ENCODE data around the gene AJUBA.
"Not testable (repeated sequence)": the region's sequence is repeated elsewhere in the genome, so short reads cannot be mapped to it uniquely, and the experiment has no call there.

Gene AJUBA

DNA sequence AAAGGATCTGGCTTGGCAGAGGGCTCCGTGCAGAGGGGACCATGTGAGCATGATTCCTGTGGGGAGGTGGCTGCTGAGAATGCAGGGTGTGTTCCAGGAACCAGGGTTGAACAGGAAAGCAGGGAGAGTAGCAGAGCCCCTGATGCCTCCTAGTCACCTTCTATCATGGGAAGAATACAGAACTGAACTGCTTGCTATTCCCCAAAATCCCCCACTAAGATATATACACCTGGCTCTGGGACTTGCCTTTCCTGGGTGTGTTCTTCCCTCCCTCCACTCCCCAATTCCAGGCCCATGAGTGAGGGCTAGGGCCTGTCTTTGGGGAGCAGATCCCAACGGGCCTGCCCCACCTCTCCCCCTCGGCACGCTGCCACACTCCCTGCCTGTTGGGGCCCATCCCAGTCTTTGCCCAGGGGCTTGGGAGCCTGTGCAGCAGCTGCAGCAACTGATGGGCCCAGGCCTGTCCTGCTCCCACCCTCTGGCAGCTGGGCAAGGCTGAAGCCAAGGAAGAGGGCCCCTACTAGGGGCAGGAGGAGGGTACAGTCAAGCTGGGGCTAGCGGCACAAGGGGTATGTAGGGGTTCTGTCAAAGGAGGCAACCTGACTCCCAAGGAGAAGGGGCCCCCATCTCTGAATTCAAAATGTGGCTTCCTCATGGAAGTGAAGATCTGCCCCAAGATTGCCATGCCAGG lies 3.2 kb downstream of the AJUBA start:
- DNase-seq = no peak

DNA sequence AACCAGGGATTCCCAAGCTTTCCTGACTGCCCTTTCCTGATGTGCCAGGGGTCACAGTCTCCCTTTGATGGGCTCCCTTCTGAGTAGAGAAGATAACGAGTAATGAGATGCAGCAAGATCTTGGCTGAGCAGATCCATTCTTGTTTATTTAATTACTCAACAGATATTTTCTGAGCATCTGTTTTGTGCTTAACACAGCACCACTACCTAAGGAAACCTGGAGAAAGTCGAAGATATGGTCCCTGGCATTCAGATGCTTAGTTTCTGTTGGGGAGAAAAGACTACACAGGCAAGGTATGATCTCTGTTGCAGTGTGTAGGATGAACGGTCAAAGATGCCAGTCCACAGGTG lies 3.9 kb downstream of the AJUBA start:
- DNase-seq = no peak

DNA sequence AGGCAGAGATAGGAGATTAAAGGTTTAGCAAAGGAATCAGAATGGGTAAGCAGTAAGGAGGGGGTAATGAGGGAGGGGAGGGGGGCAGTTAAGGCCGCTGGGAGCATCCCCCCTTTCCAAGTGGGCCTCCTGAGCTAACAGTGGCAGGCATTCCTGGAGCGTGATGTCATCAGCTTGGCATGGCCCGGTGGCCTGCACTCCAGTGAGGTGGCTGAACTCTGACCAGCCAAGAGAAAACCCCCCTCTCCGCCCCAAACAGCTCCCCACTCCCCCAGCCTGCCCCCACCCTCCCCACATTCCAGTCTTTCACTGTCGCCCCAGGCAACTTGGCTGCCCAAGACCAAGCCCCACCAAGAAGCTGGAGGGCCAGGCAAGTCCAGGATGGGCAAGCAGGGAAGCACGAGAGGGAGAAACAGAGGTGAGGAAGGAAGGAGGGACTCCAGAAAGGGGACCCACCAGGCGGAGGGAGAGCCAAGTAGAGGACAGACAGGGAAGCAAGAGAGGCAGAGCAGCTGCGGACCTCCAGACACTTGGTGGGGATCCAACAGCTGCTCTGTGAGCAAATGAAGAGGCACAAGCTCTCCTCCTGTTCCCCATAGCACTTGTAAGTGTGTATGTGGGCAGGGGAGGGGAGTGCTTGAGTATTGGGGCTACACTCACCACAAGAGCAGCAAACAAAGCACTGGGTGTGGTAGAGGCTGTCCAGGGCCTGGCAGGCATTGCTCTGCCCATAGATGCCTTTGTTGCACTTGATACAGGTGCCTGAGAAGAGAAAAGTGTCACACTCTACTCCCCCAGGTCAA lies 4.5 kb downstream of the AJUBA start:
- DNase-seq = peak; percentile 98

DNA sequence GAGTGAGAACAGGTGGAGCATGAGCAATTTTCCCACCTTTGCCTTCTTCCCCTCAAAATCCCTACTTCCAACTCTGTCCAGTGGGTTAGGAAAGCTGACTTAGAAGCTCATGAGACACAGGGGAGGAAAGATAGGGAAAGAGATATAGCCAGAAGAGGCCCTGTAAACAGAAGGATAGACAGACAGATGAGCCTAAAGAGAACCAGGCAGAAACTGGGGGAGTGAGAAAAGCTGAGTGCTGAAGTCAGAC lies 5.0 kb downstream of the AJUBA start:
- DNase-seq = no peak

DNA sequence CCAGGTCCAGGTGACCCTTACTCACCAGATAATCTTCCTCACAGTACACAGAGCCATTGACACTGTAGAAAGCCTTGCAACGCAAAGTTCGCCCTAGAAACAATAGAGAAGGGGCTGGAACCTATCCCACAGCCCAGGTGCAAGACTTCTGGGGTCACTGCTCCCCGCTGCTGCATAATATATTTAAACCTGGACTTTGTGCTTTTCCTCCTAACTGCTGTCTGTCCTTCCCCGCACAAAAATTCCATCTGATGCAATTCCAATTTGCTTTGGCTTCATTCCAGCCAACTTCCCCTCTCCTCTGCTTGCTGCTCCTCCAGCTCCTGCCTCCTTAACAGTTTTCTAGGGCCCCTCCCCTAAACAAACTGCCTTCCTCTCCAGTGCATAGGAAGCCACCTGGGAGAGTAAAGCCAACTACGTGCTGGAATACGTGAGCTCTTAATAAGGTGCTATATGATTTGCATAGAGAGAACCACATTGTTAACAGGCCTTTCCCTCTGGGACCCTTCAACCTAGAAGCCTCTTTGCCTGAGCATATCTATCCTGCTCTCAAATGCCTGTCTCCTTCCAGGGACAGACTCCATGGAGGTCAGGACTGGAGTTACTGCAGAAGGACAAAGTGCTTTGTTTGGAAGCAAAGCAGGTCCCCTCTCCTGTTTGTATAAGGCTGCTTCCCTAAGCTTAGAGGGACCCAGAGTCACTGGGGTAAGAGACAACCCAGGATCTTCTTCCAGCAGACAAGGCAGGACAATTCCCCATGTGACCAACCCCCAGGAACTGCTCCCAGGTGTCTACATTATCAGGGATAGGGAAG lies 5.5 kb downstream of the AJUBA start:
- no peak for DNase-seq

DNA sequence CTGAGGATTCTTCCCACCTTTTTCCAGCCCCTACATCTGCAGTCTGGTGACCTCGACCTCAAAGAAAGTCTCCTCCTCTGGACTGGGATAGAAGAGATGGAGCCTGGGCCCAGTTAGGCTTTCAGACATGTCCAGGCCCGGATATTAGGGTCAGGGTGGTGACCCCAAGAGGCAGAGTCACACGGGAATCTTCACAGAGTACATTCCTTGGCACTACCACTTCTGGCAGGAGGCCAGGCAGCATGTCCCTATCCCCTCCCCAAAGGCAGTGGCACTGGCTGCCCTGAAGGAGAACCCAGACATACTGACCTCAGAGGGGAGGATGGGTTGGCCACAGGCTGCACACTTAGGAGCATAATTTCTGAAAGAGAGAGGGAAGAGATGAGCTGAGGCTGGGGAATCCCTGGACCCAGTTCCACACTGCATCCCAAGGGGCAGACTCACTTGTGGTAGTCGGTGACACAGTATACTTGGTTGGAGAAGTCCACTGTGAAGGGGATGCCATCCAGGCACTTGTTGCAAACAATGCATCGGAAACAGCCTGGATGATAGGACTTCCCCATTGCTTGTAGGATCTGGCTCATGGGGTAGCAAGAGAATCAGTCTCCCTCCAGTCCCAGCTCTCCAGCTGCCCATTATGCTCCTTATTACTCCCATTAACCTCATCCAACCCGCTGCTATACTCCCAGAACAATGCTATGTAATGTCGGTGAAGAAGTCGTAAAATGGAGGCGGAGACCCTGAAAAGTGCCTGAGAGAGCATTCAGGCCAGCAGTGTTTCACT lies 7.6 kb downstream of the AJUBA start:
- DNase-seq = no peak

DNA sequence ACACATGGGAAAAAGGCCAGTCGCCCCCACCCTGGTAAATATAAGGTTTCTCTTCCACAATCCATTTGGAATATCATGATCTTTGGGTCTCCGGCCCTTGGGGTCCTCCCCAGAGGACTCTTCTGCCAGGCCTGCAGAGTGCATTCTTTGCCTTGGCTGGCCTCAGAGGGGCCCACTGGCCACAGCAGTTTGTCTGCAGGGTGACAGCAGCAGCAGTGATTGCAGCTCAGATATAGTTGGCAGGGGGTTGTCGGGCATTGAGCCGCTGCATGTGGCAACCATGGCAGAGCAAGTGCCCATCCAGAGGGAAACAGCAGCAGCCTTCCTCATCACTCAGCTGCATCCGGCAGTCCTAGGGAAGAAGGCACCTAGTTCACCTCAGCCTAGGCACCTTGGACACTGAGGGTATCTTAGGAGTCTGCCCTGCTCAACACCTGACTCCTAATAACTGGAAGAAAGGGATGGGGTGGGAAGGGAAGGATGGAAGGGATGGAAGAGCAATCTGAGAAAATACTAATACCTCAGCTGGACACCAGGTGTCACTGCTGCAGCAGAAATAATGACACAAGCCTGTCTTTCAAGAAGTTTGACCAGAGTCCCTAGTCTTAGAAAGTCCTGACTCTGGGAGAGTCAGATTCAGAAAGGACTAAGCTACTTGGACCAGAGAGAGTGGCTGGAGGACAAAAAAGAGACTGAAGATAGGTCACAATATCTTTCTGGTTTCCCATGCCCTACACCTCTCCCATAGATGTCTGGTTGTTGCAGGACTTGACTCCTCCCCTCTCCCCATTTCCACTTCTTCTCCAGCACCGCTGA lies 8.9 kb downstream of the AJUBA start:
- peak; percentile 70 for DNase-seq

DNA sequence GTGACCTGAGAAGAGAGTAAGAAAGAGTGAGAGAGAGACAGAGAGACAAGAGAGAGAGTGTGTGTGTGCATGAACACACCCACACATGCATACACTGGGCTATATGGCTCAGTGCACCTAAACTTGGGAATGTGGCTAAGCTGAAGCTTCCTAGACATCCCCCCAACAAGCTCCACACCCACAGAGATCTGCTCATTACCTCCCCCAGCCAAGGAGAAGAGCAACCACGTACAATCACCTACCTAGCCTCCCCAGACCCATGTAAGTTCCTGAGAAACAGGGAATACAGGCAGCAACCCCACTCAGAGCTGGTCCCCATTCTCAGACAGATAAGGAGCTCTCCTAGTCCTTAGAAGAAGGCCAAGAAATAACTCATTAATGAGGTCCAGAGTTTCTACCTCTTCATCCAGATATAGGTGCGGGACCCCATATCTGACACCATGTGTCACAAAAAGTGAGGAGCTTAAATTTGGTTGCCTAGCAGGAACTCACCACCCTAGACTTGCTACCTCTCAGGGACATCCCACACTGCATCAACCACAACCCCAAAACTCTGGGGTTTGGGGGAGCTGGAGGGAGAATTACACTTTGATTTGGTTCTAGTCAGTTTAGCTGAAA lies 9.9 kb downstream of the AJUBA start:
- DNase-seq = no peak

DNA sequence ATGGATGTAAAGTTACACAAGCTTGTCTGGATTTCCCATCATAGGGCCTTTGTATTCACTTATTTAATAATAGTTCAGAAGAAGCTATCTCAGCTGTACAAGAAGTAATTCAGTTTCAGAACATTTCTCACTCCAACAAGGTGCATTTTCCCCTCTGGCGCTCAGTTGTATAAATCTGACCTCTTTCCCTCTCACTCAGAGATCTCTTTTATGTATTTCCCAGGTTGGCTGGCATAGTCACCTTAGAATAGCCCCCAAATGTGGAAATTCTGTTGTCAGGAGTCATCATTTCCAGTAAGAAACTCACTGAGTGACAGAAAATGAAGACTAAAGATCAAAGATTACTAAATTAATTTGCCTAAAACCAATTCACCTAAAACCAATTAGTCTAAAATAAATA lies 11.2 kb downstream of the AJUBA start:
- DNase-seq = no peak

DNA sequence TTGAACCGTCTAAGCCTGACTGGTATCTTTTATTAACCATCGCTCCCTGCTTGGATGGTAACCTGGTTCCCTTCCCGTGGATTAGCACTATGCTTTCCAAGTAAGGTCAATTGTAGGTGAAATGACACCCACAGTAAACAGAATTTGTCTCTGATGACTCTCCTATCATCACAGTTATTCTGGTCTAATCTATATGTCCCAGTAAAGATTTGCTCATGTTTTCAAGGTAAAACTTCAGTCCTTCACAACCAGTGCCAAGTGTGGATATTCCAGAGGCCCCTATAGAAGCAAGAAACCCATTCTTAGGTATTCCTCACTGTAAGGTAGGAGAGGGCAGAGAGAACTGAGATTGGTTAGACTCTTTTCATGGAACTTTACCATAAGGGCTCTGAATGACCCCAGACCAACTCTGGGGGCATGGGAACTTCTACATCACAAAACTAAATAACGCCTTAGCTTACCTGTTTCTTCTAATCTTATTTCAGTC lies 15.5 kb downstream of the AJUBA start:
- DNase-seq = no peak

DNA sequence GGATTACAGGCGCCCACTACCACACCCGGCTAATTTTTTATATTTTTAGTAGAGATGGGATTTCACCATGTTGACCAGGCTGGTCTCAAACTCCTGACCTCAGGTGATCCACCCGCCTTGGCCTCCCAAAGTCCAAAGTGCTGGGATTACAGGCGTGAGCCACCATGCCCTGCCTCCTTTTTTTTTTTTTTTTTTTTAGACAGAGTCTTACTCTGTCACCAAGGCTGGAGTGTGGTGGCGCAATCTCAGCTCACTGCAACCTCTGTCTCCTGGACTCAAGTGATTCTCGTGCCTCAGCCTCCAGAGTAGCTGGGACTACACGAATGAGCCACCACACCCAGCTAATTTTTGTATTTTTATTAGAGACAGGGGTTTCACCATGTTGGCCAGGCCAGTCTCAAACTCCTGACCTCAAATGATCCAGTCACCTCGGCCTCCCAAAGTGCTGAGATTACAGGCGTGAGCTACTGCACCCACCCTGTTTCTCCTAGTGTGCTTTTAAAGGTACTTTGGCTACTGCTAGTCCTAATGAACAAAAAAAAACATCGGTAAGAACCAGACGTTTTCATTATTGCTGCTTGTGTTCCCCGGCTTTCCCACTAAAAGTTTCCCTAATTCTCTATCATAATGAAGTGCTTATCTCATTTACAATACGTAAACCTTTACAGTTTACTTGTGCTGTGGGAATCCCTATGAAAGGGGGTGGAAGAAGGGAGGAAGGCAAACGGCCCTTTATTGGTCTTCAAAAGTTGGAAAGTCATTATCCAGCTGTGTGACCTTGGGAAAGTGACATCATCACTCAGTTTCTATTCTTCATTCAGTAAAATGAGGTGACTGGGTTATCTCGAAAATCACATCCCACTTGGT lies 16.2 kb downstream of the AJUBA start:
- not testable (repeated sequence) for DNase-seq

DNA sequence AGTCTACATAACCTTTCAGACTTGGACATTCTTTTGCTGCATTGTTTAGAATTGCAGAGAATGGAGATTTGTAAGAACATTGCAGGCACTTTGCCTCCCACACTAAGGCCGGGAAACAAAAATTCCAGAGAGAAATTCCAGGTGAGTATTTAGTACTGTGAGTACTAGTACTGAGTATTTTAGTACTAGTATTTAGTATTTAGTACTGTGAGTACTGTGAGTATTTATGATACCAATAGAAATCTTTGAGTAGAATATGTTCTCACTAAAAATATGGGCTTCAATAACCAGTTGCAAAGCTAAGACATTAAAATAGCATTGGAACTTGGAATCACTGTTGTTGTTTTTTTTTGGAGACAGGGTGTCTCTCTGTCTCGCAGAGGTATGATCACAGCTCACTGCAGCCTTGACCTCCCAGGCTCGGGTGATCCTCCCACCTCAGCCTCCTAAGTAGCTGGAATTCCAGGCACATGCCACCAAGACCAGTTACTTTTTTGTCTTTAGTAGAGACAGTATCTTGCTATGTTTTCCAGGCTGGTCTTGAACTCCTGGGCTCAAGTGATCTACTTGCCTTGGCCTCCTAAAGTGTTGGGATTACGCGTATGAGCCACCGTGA lies 20.2 kb downstream of the AJUBA start:
- no peak for DNase-seq

DNA sequence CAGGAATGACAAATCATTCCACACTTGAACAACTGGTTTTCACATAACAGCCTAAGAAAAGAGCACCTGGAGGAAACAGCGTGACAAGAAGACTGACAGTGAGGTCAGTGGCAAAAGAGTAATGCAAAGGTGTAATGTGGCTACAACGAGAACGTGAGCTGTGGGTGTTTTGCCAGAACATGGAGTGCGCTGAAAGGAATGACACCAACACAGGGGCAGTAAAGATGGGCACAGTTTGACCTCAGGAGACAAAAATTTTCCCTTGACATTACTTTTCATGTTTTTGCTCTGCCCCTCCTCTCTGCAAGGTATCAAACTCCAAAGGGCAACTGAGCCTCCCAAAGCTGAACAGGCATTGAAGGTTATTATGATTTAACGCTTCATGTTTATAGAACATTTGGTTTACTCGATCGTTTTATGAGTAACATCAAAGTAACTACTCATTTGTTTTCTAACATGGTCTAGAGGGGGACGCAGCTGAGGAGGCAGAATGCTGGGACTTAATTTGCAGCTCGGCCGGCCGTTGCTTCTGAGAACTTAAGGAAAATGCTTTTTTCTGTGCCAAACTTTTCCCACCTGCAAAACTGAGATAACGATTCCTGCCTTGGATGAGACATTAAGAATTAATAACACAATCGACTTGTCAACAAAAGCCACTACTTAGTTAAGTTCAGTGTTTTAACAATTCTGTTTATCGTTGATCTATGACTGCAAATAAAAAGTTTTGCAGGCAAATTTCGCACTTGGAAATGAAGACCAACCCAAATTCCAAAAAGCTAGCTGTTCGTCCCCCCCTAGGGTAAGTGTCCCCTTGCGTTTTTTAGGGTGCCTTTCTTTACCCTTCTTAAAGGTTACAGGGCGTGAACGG lies 26.4 kb downstream of the AJUBA start:
- no peak for DNase-seq

DNA sequence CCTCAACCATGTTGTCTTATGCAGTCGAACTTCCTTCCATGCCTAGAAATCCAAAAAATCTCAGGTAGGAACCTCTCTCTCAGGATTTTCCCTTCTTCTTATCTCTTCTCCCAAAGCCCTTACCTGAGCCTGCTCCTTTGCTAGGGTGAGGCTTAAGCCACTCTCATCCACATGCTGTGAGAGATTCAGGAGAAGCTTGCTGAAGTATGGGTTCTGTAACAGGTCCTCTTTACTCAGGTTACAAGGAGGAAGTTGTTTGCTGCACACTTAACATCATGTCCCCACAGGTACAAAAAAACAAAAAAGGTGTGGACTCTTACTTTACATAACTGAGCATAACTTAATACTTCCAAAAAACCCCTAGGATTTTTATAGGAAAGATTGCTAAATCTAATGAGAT lies 29.9 kb downstream of the AJUBA start:
- no peak for DNase-seq

DNA sequence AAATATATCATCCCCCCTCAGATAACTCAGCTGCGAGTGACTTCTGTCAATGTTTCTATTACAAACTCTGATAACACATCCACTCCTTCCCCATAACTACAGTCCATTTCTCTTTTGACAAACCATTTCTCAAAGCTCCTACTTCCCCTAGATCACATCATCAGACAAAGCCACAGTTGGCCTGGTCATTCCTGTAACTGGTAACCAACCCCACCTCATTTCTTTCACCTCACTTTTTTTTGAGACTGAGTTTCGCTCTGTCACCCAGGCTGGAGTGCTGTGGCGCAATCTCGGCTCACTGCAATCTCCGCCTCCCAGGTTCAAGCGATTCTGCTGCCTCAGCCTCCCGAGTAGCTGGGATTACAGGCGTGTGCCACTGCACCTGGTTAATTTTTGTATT lies 30.6 kb downstream of the AJUBA start:
- not testable (repeated sequence) for DNase-seq

DNA sequence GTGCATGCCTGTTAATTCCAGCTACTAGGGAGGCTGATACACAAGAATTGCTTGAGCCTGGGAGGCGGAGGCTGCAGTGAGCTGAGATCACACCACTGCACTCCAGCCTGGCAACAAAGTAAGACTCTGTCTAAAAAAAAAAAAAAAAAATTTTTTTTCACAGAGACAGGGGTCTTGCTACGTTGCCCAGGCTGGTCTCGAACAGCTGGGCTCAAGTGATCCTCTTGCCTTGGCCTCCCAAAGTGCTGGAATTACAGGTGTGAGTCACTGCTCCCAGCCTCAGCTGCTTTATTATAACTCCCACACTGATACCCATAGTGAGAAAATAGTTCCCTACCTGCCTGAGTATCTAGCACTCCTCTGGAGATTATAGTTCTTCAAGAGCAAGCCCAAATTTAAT lies 36.7 kb downstream of the AJUBA start:
- no peak for DNase-seq

DNA sequence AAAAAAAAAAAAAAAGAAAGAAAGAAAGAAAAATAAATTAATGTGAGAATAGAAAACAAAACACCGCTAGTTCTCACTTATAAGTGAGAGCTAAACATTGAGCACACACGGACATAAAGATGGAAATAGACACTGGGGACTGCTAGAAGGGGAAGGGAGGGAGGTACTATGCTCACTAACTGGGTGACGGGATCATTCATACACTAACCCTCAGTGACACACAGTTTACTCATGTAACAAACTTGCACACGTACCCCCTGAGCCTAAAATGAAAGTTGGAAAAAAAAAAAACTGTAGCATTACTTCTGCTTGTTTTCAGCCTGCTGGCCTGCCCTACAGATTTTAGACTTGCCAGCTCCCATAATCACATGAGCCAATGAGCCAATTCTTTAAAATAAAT lies 42.7 kb downstream of the AJUBA start:
- no peak for DNase-seq

DNA sequence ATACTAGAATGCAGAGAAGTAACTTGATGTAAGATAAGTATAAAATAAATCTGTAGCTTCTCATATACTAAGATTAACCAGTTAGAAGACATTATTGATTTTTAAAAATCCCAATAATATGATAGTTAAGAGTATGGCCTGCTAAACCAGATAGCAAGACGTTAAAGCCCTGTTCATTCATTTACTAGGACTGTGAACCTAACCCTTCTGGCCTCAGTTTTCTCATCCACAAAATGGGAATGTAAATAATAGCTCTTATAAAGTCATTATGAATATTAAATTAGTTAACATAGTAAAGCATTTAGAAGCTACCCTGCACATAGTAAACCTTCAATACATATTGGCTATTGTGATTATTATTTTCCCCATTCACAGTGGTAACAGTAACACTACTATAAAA lies 47.2 kb downstream of the AJUBA start:
- DNase-seq = no peak

DNA sequence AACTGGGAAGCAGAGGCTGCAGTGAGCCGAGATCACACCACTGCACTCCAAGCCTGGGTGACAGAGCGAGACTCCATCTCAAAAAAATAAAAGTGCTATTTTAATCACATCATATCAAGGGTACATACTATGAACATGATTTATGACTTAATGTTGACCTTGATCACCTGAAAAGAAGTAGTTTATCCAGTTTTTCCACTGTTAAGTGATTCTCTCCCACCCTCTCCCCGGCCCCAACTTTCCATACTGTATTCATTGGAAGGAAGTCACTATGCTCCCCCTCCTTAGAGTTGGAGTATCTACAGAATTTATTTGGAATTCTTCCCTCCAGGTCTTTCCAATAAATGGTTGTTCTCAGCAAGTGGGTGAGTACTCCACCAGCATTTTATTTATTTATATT lies 50.2 kb downstream of the AJUBA start:
- DNase-seq = no peak

All from islet precursor cell (in vitro differentiated cells).